ENCODE results near the gene CMTR1. TPM values are rescaled to one million over a fixed set of nuclear protein-coding genes. Genes with fewer than 3 reads are reported as not detected.

The CMTR1 gene
- total and polyA plus RNA-seq, 2 of the 13 experiments (the other 11 are each of a cell fraction or from before 2014, with no cell fraction given) = 19.7 to 55.2 TPM

GRCh38 chr6:37499433-37500293 lies 66.6 kb downstream of the CMTR1 start, which contains the start of gene CCDC167 (continued):
- TF ChIP-seq ZNF136 (CRISPR knock-in tag; IDR thresholded peaks at IDR 0.05; ENCODE audit: low read depth) (peak; percentile 74; the same call in 1 of the 2 replicates), ARNTL (CRISPR knock-in tag; IDR thresholded peaks at IDR 0.05) (no peak), SKI (IDR thresholded peaks at IDR 0.05; ENCODE audit: partially characterized antibody) (no peak), AHDC1 (CRISPR knock-in tag; IDR thresholded peaks at IDR 0.05; ENCODE audit: borderline replicate concordance) (no peak), TP53 (CRISPR knock-in tag; conservative IDR thresholded peaks at IDR 0.05) (no peak), KDM2A (CRISPR knock-in tag; IDR thresholded peaks at IDR 0.05; ENCODE audit: borderline replicate concordance, low read depth) (peak; percentile 69; the same call in 1 of the 2 replicates), FOXM1 (CRISPR knock-in tag; IDR thresholded peaks at IDR 0.05) (no peak), ZMAT5 (CRISPR knock-in tag; IDR thresholded peaks at IDR 0.05; ENCODE audit: borderline replicate concordance, low read depth) (no peak), REL (CRISPR knock-in tag; conservative IDR thresholded peaks at IDR 0.05) (no peak), MIER2 (CRISPR knock-in tag; IDR thresholded peaks at IDR 0.05) (peak; percentile 47; the same call in 1 of the 2 replicates), TBL1XR1 (IDR thresholded peaks at IDR 0.05; ENCODE audit: borderline replicate concordance, low read length, partially characterized antibody) (no peak), HNF4G (IDR thresholded peaks at IDR 0.05; ENCODE audit: borderline replicate concordance, low read depth, low read length) (no peak), HNF4G (CRISPR knock-in tag; IDR thresholded peaks at IDR 0.05; ENCODE audit: borderline replicate concordance, low read depth) (no peak), RFX5 (IDR thresholded peaks at IDR 0.05; ENCODE audit: low read depth, low read length) (peak; percentile 65), USF2 (IDR thresholded peaks at IDR 0.05; ENCODE audit: low read depth, low read length) (no peak), USF2 (CRISPR knock-in tag; IDR thresholded peaks at IDR 0.05; ENCODE audit: borderline replicate concordance) (no peak; the same call in 1 of the 2 replicates), KLF9 (CRISPR knock-in tag; IDR thresholded peaks at IDR 0.05; ENCODE audit: low read depth) (peak; percentile 71), THAP7 (CRISPR knock-in tag; IDR thresholded peaks at IDR 0.05) (peak; percentile 98), PLSCR1 (CRISPR knock-in tag; IDR thresholded peaks at IDR 0.05; ENCODE audit: borderline replicate concordance) (no peak)

Data from HepG2 (cell line).